Medulla oblongata (tissue), 1 donor: ENCODE results near the gene GLOD5.

Source experiments
- DNase-seq: peaks from one replicate; pipeline ENCODE4 v3.0.0-alpha.2; 2015; ENCODE audit errors: extremely low spot score

The GLOD5 gene

DNA sequence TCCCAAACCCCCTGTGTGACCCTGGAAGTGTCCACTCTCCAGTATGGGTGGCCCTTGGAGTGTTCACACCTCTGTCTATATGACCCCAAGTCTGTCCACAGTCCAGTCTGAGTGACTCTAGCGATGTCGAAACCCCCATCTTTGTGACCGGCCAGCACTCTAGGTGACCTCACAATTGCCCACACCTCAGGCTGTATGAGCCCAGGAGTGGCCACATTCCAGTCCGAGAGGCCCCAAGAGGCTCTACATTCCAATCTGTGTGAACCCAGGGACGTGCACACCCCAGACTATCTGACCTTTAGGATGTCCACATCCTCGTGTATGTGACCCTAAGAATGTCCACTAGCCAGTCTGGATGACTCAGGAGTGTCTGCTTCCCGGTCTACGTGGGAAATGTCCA is 7.3 kb upstream of the GLOD5 start:
- DNase-seq, result no peak

DNA sequence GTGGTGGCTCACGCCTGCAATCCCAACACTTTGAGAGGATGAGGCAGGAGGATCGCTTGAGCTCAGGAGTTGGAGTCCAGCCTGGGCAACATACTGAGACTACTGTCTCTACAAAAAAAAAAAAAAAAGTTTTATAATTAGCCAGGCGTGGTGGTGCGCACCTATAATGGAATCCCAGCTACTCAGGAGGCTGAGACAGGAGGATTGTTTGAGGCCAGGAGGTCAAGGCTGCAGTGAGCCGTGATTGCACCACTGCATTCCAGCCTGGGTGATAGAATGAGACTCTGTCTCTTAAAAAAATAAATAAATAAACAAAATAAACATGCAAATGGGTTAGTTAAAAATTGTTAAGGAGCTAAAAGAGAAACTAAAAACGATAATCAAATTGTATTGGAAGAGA is 7.7 kb downstream of the GLOD5 start:
- no peak for DNase-seq

- DNase-seq, result no peak
These were observed 8.7 kb downstream of the GLOD5 start for GRCh38 chrX:48770296-48770695.

GRCh38 chrX:48772602-48773001 is 11.1 kb downstream of the GLOD5 start:
- no peak for DNase-seq

DNA sequence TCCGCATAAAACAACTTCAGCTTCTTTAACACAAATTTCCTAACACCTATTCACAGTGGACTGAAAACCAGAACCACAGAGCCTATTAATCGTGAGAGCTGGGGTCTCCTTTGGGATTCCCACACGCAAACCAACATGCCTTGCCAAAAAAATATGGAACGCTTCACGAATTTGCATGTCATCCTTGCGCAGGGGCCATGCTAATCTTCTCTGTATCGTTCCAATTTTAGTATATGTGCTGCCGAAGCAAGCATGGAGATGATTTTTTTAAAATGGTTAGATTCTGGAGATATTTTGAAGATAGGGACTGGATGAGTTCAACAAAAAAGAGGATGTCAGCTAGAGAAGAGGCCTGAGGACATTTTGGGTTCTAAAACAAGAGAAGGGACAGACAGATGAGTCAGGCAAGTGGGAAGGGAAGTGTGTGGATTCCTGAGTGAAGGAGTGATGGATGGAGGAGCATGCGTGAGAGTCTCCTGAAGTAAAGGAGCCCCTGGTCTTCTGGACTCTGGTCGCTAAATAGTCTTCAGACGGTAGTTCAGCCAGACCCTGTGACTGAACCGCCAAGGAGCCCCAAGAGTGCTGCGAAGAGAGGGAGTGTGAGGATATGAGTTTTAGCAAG is 15.4 kb downstream of the GLOD5 start:
- no peak for DNase-seq

GRCh38 chrX:48779399-48779798 is 17.9 kb downstream of the GLOD5 start:
- no peak for DNase-seq

- no peak for DNase-seq
These were observed 20.2 kb downstream of the GLOD5 start for GRCh38 chrX:48781705-48782104.

DNA sequence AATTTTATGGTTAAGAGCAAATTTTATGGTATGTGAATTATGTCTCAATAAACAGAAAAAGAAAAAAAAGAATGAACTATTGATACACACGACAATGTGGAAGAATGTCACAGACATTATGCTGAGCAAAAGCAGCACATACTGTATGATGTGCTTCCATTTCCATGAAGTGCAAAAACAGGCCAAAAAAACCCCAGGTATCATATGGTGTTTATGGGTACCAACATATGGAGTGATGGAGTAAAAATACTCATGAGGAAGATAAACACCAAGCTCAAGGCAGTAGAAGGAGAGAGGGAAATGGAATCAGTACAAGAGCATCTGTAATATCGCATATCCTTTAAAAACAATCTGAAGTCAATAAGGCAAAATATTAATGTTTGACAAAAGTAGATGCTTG is 20.7 kb downstream of the GLOD5 start:
- DNase-seq, result no peak

DNA sequence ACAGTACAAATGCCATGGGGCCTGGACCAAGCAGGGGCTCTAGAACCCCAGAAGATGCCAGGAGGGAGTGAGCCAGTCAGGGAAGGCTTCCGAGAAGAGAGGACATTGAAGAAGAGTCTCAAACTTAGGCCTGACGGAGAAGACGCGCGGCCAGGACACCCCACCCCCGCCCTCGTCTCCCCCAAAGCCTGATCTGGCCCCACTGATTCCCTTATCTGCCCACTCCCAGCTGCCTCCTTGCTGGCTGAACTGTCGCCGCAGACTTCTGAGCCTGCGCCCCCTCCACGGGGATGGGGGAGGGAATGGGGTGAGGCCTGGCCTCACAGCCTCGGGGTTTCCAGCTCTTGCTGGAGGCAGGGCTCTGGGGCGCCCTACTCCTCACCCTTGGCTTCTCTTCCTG is 21.2 kb downstream of the GLOD5 start:
- no peak for DNase-seq

DNA sequence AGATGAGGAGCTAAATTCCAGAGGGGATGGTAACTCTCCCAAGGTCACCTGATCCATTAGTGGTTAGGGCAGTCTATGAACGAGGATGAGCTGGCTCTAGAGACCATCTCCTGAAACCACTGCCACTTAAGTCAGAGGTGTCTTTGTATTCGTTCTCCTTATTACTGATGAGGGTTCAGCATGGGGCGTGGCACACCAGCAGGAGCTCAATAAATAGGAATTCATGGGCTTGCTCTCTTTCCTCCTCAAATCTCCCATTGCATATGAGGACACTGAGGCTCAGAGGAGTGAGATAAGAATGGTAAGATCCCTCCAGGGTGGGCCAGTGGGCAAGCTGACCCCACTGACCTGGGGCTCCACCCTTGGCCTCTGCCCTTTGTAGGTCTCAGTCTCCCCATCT is 23.2 kb downstream of the GLOD5 start:
- DNase-seq, result no peak

- DNase-seq, result no peak
These were observed 23.6 kb downstream of the GLOD5 start for GRCh38 chrX:48785186-48785539.

DNA sequence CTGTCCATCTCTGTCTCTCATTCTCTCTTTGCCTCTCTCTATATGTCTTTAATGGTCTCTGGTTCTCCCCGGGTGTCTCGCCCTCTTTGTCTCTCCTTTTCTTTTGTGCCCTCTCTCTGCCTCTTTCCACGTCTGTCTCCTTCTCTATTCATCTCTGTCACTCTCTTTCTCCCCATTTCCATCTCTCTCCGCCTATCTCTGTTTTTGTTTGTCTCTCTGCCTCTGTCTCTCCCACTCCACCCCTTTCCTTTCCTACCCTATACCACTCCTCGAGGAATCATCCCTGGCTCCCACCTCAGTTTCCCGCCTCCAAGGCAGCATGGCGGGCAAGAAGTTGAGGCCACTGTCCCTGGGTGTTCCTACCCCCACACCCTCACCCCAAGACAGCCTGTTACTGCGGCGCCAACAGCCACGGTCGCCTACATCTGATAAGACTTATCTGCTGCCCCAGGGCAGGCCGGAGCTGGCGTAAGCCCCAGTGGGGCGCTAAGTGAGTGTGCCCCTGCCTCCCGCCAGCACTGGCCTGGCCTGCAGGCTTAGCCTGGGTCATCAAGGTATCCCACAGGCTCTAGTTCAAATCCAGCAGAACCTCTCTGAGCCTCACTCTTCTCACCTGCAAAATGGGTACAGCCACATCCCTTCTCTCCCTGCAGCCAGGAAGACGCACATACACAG is 24.1 kb downstream of the GLOD5 start:
- DNase-seq, result no peak

DNA sequence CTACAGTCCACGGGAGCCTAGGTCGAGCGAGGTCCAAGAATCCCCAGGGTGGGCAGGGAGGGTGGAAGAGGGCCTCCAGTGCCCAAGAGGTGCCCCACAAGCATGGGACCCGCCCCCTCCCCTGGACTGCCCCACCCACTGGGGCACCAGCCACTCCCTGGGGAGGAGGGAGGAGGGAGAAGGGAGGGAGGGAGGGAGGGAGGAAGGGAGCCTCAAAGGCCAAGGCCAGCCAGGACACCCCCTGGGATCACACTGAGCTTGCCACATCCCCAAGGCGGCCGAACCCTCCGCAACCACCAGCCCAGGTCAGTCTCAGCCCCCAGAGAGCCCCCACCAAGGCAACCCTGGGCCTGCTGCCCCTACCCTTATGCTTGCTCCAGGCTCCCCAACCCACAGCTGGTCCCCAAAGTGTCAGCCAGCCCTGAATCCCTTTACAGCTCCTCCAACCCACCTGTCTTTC is 24.8 kb downstream of the GLOD5 start, which contains the start of gene GATA1:
GATA1 (plus strand) TSS at position 250 of the 460 bp plus-strand sequence. CDS start 4,520 bp downstream, outside the sequence.
- DNase-seq, result no peak

DNA sequence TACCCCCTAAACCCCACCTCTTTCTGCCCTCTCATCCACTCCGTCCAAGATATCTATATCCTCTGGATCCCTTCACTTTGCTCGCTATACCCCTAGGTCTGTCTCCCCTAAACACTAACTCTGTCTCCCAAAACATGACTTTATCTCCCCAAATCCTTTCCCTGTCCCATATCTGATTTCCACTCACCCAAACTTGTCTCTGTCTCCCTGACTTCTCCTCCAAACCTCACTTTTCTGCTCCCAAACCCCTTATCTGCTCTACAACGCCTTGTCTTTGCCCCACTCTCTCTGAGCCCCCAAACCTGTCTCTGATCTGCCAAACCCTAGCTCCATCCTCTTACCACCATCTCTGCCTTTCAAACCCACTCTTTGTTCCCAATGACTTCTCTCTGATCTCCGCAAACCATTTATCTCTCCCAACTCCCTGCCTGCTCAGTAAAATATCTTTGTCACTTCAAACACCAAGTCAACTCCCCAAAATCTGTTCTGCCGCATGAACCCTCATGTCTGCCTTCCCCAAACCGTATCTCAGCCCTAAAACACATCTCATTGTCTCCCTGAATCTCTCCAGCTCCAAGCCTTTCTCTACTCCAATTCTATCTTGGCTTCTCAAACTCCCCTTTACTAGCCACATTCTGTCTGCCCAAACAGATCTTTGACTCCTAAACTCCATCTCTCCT is 25.4 kb downstream of the GLOD5 start:
- DNase-seq, result no peak

DNA sequence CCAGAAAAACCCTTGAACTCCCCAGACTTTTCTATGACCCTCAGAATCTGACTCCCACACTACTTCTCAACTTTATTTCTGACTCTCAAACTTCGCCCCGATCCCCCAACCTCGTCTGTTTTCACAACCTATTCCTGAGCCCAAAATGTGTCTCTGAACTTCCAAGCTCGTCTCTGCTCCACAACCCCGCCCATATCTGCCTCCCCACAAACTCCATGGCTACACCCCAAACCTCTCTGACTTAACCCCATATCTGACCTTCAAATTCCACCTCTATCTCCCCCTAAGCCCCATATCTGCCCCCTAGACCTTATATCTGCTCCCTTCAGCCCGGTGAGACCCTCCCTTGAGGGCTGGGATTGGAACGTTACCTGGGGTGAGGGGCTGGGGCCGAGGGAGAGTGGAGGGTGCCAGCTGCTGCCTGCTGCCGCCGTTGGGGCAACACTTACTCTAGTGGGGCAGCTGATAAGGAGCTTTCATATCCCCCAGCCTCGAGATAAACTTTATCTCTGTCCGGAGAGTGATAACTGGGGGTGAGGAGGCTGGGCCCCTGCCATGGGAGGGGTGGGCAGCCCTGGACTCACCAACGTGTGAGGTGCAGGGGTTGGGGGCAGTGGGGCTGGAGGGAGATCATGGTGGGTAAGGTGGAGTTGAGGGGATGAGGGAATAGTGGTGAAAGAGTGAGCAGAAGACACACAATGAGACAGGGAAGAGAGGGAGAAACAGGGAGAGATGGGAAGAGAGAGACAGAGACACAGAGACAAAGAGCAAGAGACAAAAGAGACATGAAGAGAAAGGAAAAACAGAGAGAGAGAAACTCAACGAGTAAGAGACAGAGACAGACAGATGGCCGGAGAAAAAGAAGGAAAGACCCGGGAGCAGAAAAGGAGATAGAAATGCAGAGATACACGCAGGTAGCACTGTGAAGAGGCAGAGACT is 26.2 kb downstream of the GLOD5 start:
- DNase-seq, result no peak

DNA sequence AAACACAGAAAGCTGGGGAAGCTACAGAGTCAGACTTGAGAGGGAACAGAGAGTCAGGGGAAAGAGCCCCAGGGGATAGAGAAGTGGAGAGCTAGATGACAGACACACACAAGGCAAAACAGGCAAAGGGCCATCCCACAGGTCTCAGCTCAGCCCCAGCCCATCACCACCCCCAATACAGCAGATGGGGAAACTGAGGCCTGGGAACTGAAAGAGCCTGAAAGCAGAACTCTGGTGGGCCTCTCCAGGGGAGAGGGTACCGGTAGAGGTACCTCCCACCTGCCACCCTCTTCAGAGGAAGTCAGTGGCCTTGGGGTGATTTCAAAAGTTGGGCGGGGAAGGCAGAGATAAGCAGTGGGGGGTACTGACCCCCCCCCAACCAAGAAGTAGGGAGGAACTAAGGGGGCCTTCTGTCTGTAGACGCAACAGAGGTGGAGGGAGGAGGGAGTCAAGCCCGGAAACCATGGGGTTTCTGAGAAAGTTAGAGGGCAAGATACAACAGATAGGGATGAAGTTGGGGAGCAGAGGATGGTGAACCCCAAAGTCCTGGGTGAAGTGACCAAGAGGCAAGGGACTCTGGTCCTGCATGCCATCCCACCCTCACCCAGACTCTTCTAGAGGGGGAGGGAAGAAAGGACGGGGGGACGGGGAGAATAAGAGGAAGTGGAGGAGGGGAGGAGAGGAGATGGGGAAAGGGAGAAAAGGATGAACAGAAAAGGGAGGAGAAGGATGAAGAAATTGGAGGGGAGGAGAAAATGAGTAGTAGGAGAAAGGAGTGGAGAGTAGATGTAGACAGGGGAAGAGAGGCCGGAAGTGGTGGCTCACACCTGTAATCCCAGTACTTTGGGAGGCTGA is 28.0 kb downstream of the GLOD5 start:
- DNase-seq, result no peak

DNA sequence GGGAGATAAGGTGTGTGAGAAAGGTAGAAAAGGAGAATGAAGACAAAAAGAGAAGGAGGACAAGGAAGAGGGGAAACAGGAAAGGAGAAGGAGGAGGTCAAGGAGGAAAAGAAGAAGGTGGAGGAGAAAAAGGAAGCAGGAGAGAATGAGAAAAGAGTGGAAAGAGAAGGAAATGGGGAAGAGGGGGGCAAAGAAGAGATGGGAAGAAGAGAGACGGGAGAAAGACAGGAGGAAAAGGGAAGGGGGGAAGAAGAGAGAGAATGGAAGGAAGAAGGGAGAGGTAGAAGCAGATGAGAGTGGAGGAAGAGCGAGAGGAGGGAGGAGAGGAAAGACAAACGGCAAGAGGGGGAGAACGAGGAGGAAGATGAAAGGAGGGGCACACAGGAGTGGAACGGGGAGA is 28.9 kb downstream of the GLOD5 start:
- no peak for DNase-seq

DNA sequence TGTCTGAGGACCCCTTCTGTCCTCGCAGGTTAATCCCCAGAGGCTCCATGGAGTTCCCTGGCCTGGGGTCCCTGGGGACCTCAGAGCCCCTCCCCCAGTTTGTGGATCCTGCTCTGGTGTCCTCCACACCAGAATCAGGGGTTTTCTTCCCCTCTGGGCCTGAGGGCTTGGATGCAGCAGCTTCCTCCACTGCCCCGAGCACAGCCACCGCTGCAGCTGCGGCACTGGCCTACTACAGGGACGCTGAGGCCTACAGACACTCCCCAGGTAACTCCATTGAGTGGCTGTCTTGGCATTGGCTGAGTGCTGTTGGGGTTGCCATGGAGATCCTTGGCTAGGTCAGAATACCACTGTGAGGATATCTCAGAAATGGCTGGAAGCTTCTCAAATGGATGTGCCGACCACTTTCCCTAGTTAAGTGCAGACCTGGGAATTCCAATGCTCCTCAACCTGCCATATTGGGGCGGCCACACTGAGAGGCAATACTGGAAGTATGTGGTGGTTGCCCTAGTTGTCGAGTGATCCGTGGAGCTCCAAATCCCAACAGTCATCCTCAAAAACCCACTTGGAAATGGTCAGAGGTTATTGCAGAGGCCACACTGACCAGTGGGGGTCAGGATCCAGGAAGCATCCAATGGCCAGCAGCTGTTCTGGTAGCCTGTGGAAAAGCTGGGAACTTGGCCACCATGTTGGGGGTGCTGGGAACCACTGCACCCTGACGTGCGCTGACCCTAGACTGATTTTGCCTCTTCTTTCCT is 29.7 kb downstream of the GLOD5 start:
- DNase-seq, result no peak

DNA sequence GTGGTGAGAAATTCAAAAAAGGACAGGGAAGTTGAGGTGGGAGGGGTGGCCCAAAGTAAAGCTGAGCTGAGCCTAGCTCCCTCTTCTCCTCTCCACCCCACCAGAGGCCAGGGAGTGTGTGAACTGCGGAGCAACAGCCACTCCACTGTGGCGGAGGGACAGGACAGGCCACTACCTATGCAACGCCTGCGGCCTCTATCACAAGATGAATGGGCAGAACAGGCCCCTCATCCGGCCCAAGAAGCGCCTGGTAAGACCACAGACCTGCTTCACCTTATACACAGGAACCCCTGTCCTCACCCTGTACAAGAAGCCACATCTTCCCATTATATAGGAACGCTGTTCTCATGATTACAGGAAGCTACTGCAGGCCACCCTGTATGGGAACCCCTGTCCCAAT is 30.7 kb downstream of the GLOD5 start:
- DNase-seq, result no peak

DNA sequence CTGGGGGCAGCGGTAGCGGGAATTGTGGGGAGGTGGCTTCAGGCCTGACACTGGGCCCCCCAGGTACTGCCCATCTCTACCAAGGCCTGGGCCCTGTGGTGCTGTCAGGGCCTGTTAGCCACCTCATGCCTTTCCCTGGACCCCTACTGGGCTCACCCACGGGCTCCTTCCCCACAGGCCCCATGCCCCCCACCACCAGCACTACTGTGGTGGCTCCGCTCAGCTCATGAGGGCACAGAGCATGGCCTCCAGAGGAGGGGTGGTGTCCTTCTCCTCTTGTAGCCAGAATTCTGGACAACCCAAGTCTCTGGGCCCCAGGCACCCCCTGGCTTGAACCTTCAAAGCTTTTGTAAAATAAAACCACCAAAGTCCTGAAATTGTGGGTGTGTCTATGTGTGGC is 32.4 kb downstream of the GLOD5 start:
- no peak for DNase-seq
